Liver (tissue), 9 donors: ENCODE measurements around the gene COPZ2. TPM values are rescaled to one million over a fixed set of nuclear protein-coding genes. Genes with fewer than 3 reads are reported as not detected.

Experiments
- DNase-seq: peaks from one replicate; pipeline ENCODE4 v3.0.0-alpha.2; 2017; ENCODE audit warnings: low spot score
- H3K27ac ChIP-seq, 2 donors: one replicate each; pipeline ENCODE4 v1.7.0; 2013; ENCODE audit warnings: inconsistent platforms in 2 of 2, low read length in 2 of 2, control low read depth in 1 of 2, low read depth in 1 of 2, mild to moderate bottlenecking in 1 of 2
- H3K27me3 ChIP-seq, 4 donors: one replicate each; pipeline versions ENCODE4 v1.6.1 to v1.7.0; 2013; ENCODE audit warnings: low read length in 3 of 4, inconsistent platforms in 1 of 4, mild to moderate bottlenecking in 1 of 4, moderate library complexity in 1 of 4; ENCODE audit not compliant: control insufficient read depth in 4 of 4, insufficient read depth in 4 of 4
- H3K36me3 ChIP-seq, 4 donors: one replicate each; pipeline versions ENCODE4 v1.6.1 to v1.7.0; 2013; ENCODE audit warnings: low read length in 3 of 4, mild to moderate bottlenecking in 3 of 4, low read depth in 1 of 4, moderate library complexity in 1 of 4; ENCODE audit not compliant: control insufficient read depth in 4 of 4, insufficient read depth in 3 of 4
- H3K4me1 ChIP-seq, 4 donors: one replicate each; pipeline versions ENCODE4 v1.6.1 to v1.7.0; 2013; ENCODE audit warnings: low read length in 3 of 4, mild to moderate bottlenecking in 3 of 4, moderate library complexity in 1 of 4; ENCODE audit not compliant: control insufficient read depth in 4 of 4, insufficient read depth in 4 of 4
- H3K4me3 ChIP-seq, 3 donors: one replicate each; pipeline versions ENCODE4 v1.6.1 to v1.7.0; 2013; ENCODE audit warnings: low read length in 3 of 3, control low read depth in 1 of 3, low read depth in 1 of 3, mild to moderate bottlenecking in 1 of 3
- H3K9ac ChIP-seq, 2 donors: one replicate each; pipeline ENCODE4 v1.7.0; 2013; ENCODE audit warnings: low read length in 2 of 2, mild to moderate bottlenecking in 2 of 2, moderate library complexity in 2 of 2, control low read depth in 1 of 2, low read depth in 1 of 2
- H3K9me3 ChIP-seq, 4 donors: one replicate each; pipeline versions ENCODE4 v1.6.1 to v1.7.0; 2013; ENCODE audit warnings: low read length in 3 of 4; ENCODE audit not compliant: control insufficient read depth in 4 of 4
- ATF3 ChIP-seq: IDR thresholded peaks from 2 replicates; pipeline ENCODE4 v1.6.1; 2016; ENCODE audit warnings: antibody characterized with exemption
- EGR1 ChIP-seq, 2 donors: IDR thresholded peaks; 2 replicates each; pipeline ENCODE4 v1.6.1; 2016 to 2018; ENCODE audit warnings: antibody characterized with exemption in 2 of 2, low read depth in 2 of 2
- FOXA1 ChIP-seq: IDR thresholded peaks from 2 replicates; pipeline ENCODE4 v1.6.1; 2016; ENCODE audit warnings: antibody characterized with exemption
- FOXA2 ChIP-seq: IDR thresholded peaks from 2 replicates; pipeline ENCODE4 v1.6.1; 2016; ENCODE audit warnings: antibody characterized with exemption
- GABPA ChIP-seq, 2 donors: IDR thresholded peaks in 1 of 2; conservative IDR thresholded peaks in 1 of 2; 2 replicates each; pipeline ENCODE4 v1.6.1; 2016; ENCODE audit warnings: antibody characterized with exemption in 2 of 2, mild to moderate bottlenecking in 1 of 2, moderate library complexity in 1 of 2
- HNF4A ChIP-seq, 2 donors: conservative IDR thresholded peaks; 2 replicates each; pipeline ENCODE4 v1.6.1; 2016; ENCODE audit warnings: antibody characterized with exemption in 2 of 2, mild to moderate bottlenecking in 2 of 2
- HNF4G ChIP-seq: IDR thresholded peaks from 2 replicates; pipeline ENCODE4 v1.6.1; 2016; ENCODE audit warnings: antibody characterized with exemption
- JUND ChIP-seq, 2 donors: IDR thresholded peaks; 2 replicates each; pipeline ENCODE4 v1.6.1; 2016; ENCODE audit warnings: antibody characterized with exemption in 2 of 2
- NR2F2 ChIP-seq: IDR thresholded peaks from 2 replicates; pipeline ENCODE4 v1.6.1; 2016; ENCODE audit warnings: antibody characterized with exemption
- RAD21 ChIP-seq, 2 donors: IDR thresholded peaks; 2 replicates each; pipeline ENCODE4 v1.6.1; 2016; ENCODE audit warnings: antibody characterized with exemption in 2 of 2, mild to moderate bottlenecking in 2 of 2
- REST ChIP-seq: IDR thresholded peaks from 2 replicates; pipeline ENCODE4 v1.6.1; 2016; ENCODE audit warnings: antibody characterized with exemption, mild to moderate bottlenecking
- RXRA ChIP-seq, 2 donors: IDR thresholded peaks; 2 replicates each; pipeline ENCODE4 v1.6.1; 2017 to 2018; ENCODE audit warnings: antibody characterized with exemption in 2 of 2, mild to moderate bottlenecking in 1 of 2
- SP1 ChIP-seq: IDR thresholded peaks from 2 replicates; pipeline ENCODE4 v1.6.1; 2018; ENCODE audit warnings: antibody characterized with exemption, mild to moderate bottlenecking
- TAF1 ChIP-seq: conservative IDR thresholded peaks from 2 replicates; pipeline ENCODE4 v1.6.1; 2016; ENCODE audit warnings: antibody characterized with exemption, mild to moderate bottlenecking
- YY1 ChIP-seq: IDR thresholded peaks from 2 replicates; pipeline ENCODE4 v1.6.1; 2016; ENCODE audit warnings: antibody characterized with exemption, mild to moderate bottlenecking
- WGBS: extraction: QIAGEN DNeasy Blood & Tissue Kit; methylation state at CpG from one replicate; pipeline ENCODE4 v1.1.7; 2013; 5-methylcytosine and 5-hydroxymethylcytosine counted together
- polyA plus RNA-seq, 2 donors: library from polyadenylated mRNA; stranded (reverse) in 1 of 2; unstranded in 1 of 2; fragments of 200-250 nt in 1 of 2; fragments of >200 nt in 1 of 2; fragmentation: Nextera tagmentation in 1 of 2; extraction: Ambion mirVana in 1 of 2; gene quantifications; one replicate each; pipeline versions ENCODE4 v1.2.1 to v1.2.3, GENCODE V29; 2013 to 2015
- total RNA-seq, 2 donors: library from RNA; depleted of rRNA; stranded (reverse); fragments of >200 nt; gene quantifications; one replicate each; pipeline ENCODE4 v1.2.3, GENCODE V29; 2014
- TF ChIP-seq, protein P1 (sequence below): IDR thresholded peaks from 2 replicates; pipeline ENCODE4 v1.6.1; 2016; ENCODE audit warnings: antibody characterized with exemption
- TF ChIP-seq, protein P2 (sequence below): fragments of 150-350 bp; IDR thresholded peaks from 2 replicates; pipeline ENCODE4 v1.5.1; 2017; ENCODE audit warnings: improper control_type of control experiment, low read depth, low read length; ENCODE audit not compliant: missing input control
- TF ChIP-seq, protein P3 (sequence below): IDR thresholded peaks from 2 replicates; pipeline ENCODE4 v1.6.1; 2016; ENCODE audit warnings: antibody characterized with exemption
- donor health status: healthy.
- donor health status: healthy.
- donor health status: healthy.
- donor health status: healthy.
- donor health status: healthy.

Gene COPZ2
- total and polyA plus RNA-seq, 4 donors = 2.6 to 38.1 (median 17.8) TPM

GRCh38 chr17:47998044-47998443 is 39.6 kb downstream of the COPZ2 start:
- no peak for TF ChIP-seq HNF4A (conservative IDR thresholded peaks at IDR 0.05)
- no peak for TF ChIP-seq YY1
- no peak for TF ChIP-seq ATF3
- TF ChIP-seq FOXA2 = no peak
- no peak for TF ChIP-seq TAF1
- TF ChIP-seq NR2F2 = no peak
- TF ChIP-seq, protein P1, sequence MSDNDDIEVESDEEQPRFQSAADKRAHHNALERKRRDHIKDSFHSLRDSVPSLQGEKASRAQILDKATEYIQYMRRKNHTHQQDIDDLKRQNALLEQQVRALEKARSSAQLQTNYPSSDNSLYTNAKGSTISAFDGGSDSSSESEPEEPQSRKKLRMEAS = no peak
- TF ChIP-seq, protein P2, sequence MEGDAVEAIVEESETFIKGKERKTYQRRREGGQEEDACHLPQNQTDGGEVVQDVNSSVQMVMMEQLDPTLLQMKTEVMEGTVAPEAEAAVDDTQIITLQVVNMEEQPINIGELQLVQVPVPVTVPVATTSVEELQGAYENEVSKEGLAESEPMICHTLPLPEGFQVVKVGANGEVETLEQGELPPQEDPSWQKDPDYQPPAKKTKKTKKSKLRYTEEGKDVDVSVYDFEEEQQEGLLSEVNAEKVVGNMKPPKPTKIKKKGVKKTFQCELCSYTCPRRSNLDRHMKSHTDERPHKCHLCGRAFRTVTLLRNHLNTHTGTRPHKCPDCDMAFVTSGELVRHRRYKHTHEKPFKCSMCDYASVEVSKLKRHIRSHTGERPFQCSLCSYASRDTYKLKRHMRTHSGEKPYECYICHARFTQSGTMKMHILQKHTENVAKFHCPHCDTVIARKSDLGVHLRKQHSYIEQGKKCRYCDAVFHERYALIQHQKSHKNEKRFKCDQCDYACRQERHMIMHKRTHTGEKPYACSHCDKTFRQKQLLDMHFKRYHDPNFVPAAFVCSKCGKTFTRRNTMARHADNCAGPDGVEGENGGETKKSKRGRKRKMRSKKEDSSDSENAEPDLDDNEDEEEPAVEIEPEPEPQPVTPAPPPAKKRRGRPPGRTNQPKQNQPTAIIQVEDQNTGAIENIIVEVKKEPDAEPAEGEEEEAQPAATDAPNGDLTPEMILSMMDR = no peak
- no peak for TF ChIP-seq SP1
- no peak for TF ChIP-seq EGR1 (IDR thresholded peaks at IDR 0.05; ENCODE audit: low read depth in 2 of 2)
- TF ChIP-seq RAD21 (IDR thresholded peaks at IDR 0.05) = no peak
- no peak for TF ChIP-seq GABPA (IDR thresholded peaks at IDR 0.05 in 1 of 2, conservative IDR thresholded peaks at IDR 0.05 in 1 of 2)
- TF ChIP-seq JUND (IDR thresholded peaks at IDR 0.05) = no peak
- no peak for TF ChIP-seq HNF4G
- peaks cover 0 to under 1% (median 0%) of the 10 kb centered on the region in 4 donors for H3K4me1 ChIP-seq
- no peak overlapping the region for H3K27ac ChIP-seq
- no peak overlapping the region for H3K4me3 ChIP-seq
- 93% methylated on average over 7 of the region's 7 CpGs for WGBS
- no peak overlapping the region for H3K9ac ChIP-seq
- DNase-seq = no peak
- no peaks in the 10 kb centered on the region for H3K27me3 ChIP-seq
- H3K36me3 ChIP-seq = no peaks in the 10 kb centered on the region
- H3K9me3 ChIP-seq = no peaks in the 10 kb centered on the region

GRCh38 chr17:47997586-47997985 is 40.0 kb downstream of the COPZ2 start:
- no peaks in the 10 kb centered on the region for H3K36me3 ChIP-seq
- DNase-seq = no peak
- TF ChIP-seq TAF1 (no peak), GABPA (IDR thresholded peaks at IDR 0.05 in 1 of 2, conservative IDR thresholded peaks at IDR 0.05 in 1 of 2) (no peak), FOXA1 (no peak), YY1 (no peak), JUND (IDR thresholded peaks at IDR 0.05) (no peak), REST (no peak), EGR1 (IDR thresholded peaks at IDR 0.05; ENCODE audit: low read depth in 2 of 2) (no peak), SP1 (no peak), FOXA2 (no peak), NR2F2 (no peak), RAD21 (IDR thresholded peaks at IDR 0.05) (no peak), RXRA (IDR thresholded peaks at IDR 0.05) (no peak), ATF3 (no peak), HNF4G (no peak)
- TF ChIP-seq, protein P2 = no peak
- TF ChIP-seq, protein P1 = no peak
- TF ChIP-seq, protein P3, sequence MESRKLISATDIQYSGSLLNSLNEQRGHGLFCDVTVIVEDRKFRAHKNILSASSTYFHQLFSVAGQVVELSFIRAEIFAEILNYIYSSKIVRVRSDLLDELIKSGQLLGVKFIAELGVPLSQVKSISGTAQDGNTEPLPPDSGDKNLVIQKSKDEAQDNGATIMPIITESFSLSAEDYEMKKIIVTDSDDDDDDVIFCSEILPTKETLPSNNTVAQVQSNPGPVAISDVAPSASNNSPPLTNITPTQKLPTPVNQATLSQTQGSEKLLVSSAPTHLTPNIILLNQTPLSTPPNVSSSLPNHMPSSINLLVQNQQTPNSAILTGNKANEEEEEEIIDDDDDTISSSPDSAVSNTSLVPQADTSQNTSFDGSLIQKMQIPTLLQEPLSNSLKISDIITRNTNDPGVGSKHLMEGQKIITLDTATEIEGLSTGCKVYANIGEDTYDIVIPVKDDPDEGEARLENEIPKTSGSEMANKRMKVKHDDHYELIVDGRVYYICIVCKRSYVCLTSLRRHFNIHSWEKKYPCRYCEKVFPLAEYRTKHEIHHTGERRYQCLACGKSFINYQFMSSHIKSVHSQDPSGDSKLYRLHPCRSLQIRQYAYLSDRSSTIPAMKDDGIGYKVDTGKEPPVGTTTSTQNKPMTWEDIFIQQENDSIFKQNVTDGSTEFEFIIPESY = no peak
- H3K4me3 ChIP-seq = no peak overlapping the region
- H3K9me3 ChIP-seq = no peaks in the 10 kb centered on the region
- no peaks in the 10 kb centered on the region for H3K4me1 ChIP-seq
- WGBS = 86% methylated on average over 7 of the region's 7 CpGs
- H3K27me3 ChIP-seq = no peaks in the 10 kb centered on the region
- H3K9ac ChIP-seq = no peak overlapping the region
- H3K27ac ChIP-seq = no peak overlapping the region
